Stimulated activated naive CD8-positive, alpha-beta T cell treated with anti-CD3 and anti-CD28 coated beads, Interleukin-15, Interleukin-2, amounts not matched to agents 100 U/mL and 50 U/mL, for 24 hours (primary cell): ENCODE results near the gene SORBS1.
A peak's percentile ranks its signal among the peaks of the same experiment; 100 is the strongest.

Experiments used
- ATAC-seq: fragments of 150-1000 bp; cut with Tn5 transposase; one replicate; pipeline ENCODE4 v1.10.0; 2021
- DNase-seq: peaks from one replicate; pipeline ENCODE4 v3.0.0; 2021

Gene SORBS1

GRCh38 chr10:95565336-95565735 is 4.2 kb upstream of the SORBS1 start:
- ATAC-seq (no peak), DNase-seq (no peak)

GRCh38 chr10:95564291-95564690 is 3.1 kb upstream of the SORBS1 start:
- ATAC-seq (no peak), DNase-seq (no peak)

GRCh38 chr10:95562341-95562965 is 1.3 kb upstream of the SORBS1 start:
- no peak for ATAC-seq
- no peak for DNase-seq

- ATAC-seq, result no peak
- DNase-seq, result no peak
These were observed 650 bp upstream of the SORBS1 start for GRCh38 chr10:95561864-95562177.

GRCh38 chr10:95560278-95561176 is 644 bp downstream of the SORBS1 start:
- ATAC-seq (peak; percentile 12), DNase-seq (peak; percentile 36)

- DNase-seq (no peak), ATAC-seq (no peak)
These were observed 1.3 kb downstream of the SORBS1 start for GRCh38 chr10:95559896-95560277.

GRCh38 chr10:95559471-95559870 is 1.7 kb downstream of the SORBS1 start:
- no peak for ATAC-seq
- DNase-seq, result no peak

- no peak for ATAC-seq
- DNase-seq, result no peak
These were observed 2.4 kb downstream of the SORBS1 start for GRCh38 chr10:95558593-95559320.

GRCh38 chr10:95556994-95557767 is 4.0 kb downstream of the SORBS1 start:
- ATAC-seq (no peak), DNase-seq (no peak)

- ATAC-seq (no peak), DNase-seq (no peak)
These were observed 7.5 kb downstream of the SORBS1 start for GRCh38 chr10:95553674-95554073.

- no peak for ATAC-seq
- DNase-seq, result no peak
These were observed 8.4 kb downstream of the SORBS1 start for GRCh38 chr10:95552679-95553342.

- DNase-seq (no peak), ATAC-seq (no peak)
These were observed 11.0 kb downstream of the SORBS1 start for GRCh38 chr10:95550073-95550672.

- no peak for ATAC-seq
- DNase-seq, result no peak
These were observed 13.3 kb downstream of the SORBS1 start for GRCh38 chr10:95547791-95548435.

GRCh38 chr10:95547197-95547596 is 14.0 kb downstream of the SORBS1 start:
- DNase-seq (no peak), ATAC-seq (no peak)

- ATAC-seq (no peak), DNase-seq (no peak)
These were observed 15.2 kb downstream of the SORBS1 start for GRCh38 chr10:95545981-95546380.

GRCh38 chr10:95544783-95545500 is 16.2 kb downstream of the SORBS1 start:
- no peak for DNase-seq
- ATAC-seq, result peak; percentile 36

GRCh38 chr10:95543459-95543858 is 17.7 kb downstream of the SORBS1 start:
- no peak for ATAC-seq

GRCh38 chr10:95542761-95543160 is 18.4 kb downstream of the SORBS1 start:
- no peak for ATAC-seq
- DNase-seq, result no peak

More at GRCh38 chr10:95543459-95543858, 17.7 kb downstream of the SORBS1 start:
- DNase-seq, result no peak

GRCh38 chr10:95542330-95542729 is 18.8 kb downstream of the SORBS1 start:
- no peak for DNase-seq
- ATAC-seq, result no peak

GRCh38 chr10:95540514-95541052 is 20.6 kb downstream of the SORBS1 start:
- no peak for DNase-seq
- ATAC-seq, result no peak
